Adrenal gland (tissue), 19 donors: ENCODE results near the gene ENOX1. TPM values are rescaled to one million over a fixed set of nuclear protein-coding genes. Genes with fewer than 3 reads are reported as not detected.
"Not testable (repeated sequence)": the region's sequence is repeated elsewhere in the genome, so short reads cannot be mapped to it uniquely, and the experiment has no call there.

Experiments used
- DNase-seq, 7 donors: peaks; one replicate each; pipeline ENCODE4 v3.0.0-alpha.2; 2019 to 2020
- H3K27ac ChIP-seq, 5 donors: fragments of 200-600 bp; sonication (generic) in 4 of 5; 1 replicate in 3 of 5; 2 replicates in 2 of 5; pipeline versions ENCODE4 v1.5.1 to v1.8.0; 2016 to 2020; ENCODE audit warnings: mild to moderate bottlenecking in 1 of 5
- H3K27me3 ChIP-seq: fragments of 200-600 bp; 2 replicates; pipeline ENCODE4 v1.8.0; 2021
- H3K36me3 ChIP-seq, 2 donors: fragments of 200-600 bp; replicated peaks in 1 of 2; 1 replicate in 1 of 2; 2 replicates in 1 of 2; pipeline versions ENCODE4 v1.5.1 to v1.8.0; 2018 to 2022
- H3K4me1 ChIP-seq, 2 donors: fragments of 200-600 bp; replicated peaks in 1 of 2; 1 replicate in 1 of 2; 2 replicates in 1 of 2; pipeline versions ENCODE4 v1.5.1 to v1.8.0; 2018 to 2021
- H3K4me3 ChIP-seq, 4 donors: fragments of 200-600 bp; sonication (generic) in 3 of 4; one replicate each; pipeline ENCODE4 v1.5.1; 2016 to 2018
- H3K9me3 ChIP-seq, 3 donors: fragments of 200-600 bp; sonication (generic) in 1 of 3; replicated peaks in 1 of 3; 1 replicate in 2 of 3; 2 replicates in 1 of 3; pipeline versions ENCODE4 v1.5.1 to v1.8.0; 2016 to 2021
- POLR2A ChIP-seq, 2 donors: fragments of 450-650 bp; IDR thresholded peaks; one replicate each; pipeline ENCODE4 v1.6.1; 2017; ENCODE audit warnings: antibody characterized with exemption in 2 of 2, mild to moderate bottlenecking in 2 of 2, moderate library complexity in 1 of 2
- WGBS, 4 donors: extraction: QIAGEN DNeasy Blood & Tissue Kit in 2 of 4; methylation state at CpG; one replicate each; pipeline versions ENCODE4 v1.1.5 to v1.1.7; 2013 to 2017; 5-methylcytosine and 5-hydroxymethylcytosine counted together
- intact Hi-C, 2 donors: fragments of 100-400 bp; cut with DNase I; formaldehyde crosslinking; loops; one replicate each; pipeline versions ENCODE4 v1.14.1 to v1.15.0; 2022 to 2023
- long read RNA-seq, 10 donors: library from polyadenylated mRNA in 3 of 10; unstranded in 2 of 10; stranded (forward) in 1 of 10; transcript quantifications; one replicate each; pipeline ENCODE4 v2.0.0 and lab custom pipeline, GENCODE V29; 2021 to 2026
- polyA plus RNA-seq, 3 donors: library from polyadenylated mRNA; stranded (reverse); fragments of 200-250 nt in 2 of 3; fragments of 350-450 nt in 1 of 3; fragmentation: Illumina TruSeq in 1 of 3; extraction: RNeasy Lipid Tissue Mini Kit (QIAGEN cat#74804) in 1 of 3; gene quantifications; one replicate each; pipeline ENCODE4 v1.2.3, GENCODE V29; 2013 to 2014
- total RNA-seq, 9 donors: library from RNA; depleted of rRNA in 4 of 9; stranded (reverse); fragments of >200 nt in 4 of 9; fragments of 120-200 nt in 1 of 9; fragmentation: NEBNext Ultra II Directional in 1 of 9; extraction: Animal tissue kit (Norgen Biotek cat#: 25700) in 1 of 9; gene quantifications; one replicate each; pipeline versions ENCODE4 v1.1.0 to v1.2.4, GENCODE V29; 2013 to 2023
- TF ChIP-seq, protein P1 (sequence below), 6 experiments: fragments of 450-650 bp in 4 of 6; fragments of 200-600 bp in 2 of 6; sonication (generic) in 1 of 6; IDR thresholded peaks; 1 replicate in 5 of 6; 2 replicates in 1 of 6; pipeline versions ENCODE4 v1.5.1 to v1.8.0; 2016 to 2021; ENCODE audit warnings: antibody characterized with exemption in 6 of 6, mild to moderate bottlenecking in 2 of 6, moderate library complexity in 1 of 6
- donor health status: healthy with polysubstance abuse.
- donor health status: Bipolar disorder and iron deficiency.
- donor health status: DM: yes; HTN: yes; CAD: no.
- donor health status: DM: no; HTN: no; CAD: no.
- donor health status: DM: no; HTN: no; CAD: no.
- donor health status: DM: yes; HTN: yes; CAD: no.

ENOX1 gene
- total RNA-seq = 1 to 10 TPM in 7 of 9 donors, under 1 TPM in 2; 0.25 to 5.8 (median 1.8) TPM
- 1 to 10 TPM in 2 of 3 donors, under 1 TPM in 1; 0.81 to 1.6 (median 1.5) TPM for polyA plus RNA-seq
- long read RNA-seq, donor 1 = 0 reads
- long read RNA-seq, donor 2 = 0 reads
- long read RNA-seq, donor 3 = 0 reads
- long read RNA-seq, donor 4, partial matches to known transcripts = 0 of 1 reads
- long read RNA-seq, donor 4, other reads (novel, unspliced or antisense) = 1 of 1 reads
- long read RNA-seq, donor 5 = 0 reads
- long read RNA-seq, donor 6, partial matches to known transcripts = 0 of 2 reads
- long read RNA-seq, donor 6, other reads (novel, unspliced or antisense) = 2 of 2 reads
- long read RNA-seq, donor 7, partial matches to known transcripts = 33 of 33 reads
- long read RNA-seq, donor 7, other reads (novel, unspliced or antisense) = 0 of 33 reads
- long read RNA-seq, donor 8 = 0 reads
- long read RNA-seq, donor 9 = 0 reads
- long read RNA-seq, donor 10 = 0 reads

DNA sequence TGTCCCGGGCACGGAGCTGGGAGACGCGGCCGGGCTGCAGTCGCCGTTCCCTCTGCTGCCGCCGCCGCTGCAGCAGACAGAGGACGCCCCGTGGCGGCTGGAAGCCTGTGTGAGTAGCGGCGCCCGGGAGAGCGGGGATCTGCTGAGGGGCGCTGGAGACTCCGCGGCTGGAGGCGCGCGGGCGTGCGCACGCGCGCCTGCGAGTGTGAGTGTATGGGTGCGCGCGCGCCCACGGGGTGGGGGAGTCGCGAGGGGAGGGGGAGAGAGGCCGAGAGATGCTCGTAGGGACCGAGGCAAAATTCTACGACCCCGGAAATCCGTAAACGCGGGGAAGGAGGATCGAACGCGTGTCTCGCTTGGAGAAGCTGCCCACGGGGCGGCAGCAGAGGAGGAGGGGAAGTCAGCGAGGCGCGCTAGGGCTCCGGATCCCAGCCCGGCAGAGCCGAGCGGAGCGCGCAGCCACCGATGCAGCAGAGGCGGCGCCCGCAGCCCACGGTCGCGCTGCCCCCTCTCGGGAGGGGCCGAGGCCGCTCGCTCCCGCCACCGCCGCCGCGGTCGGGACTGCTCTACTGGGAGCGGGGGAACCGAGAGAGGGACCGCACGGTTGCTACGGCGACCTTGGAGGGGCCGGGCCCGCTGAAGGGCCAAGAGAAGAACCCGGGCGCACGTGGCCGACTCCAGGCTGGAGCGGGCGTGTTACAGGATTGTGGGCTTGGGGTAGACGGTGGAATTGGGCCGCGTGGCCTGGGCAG, at the start of gene ENOX1:
ENOX1 (minus strand) TSS at position 207 of the 752 bp plus-strand sequence.
- peak; percentile 32 to 73 (median 46) for DNase-seq
- Histone ChIP-seq H3K4me3 (peak within 1 kb of the TSS in 3 of 4 donors; percentile 45 to 67 (median 61)), H3K4me1 (peaks cover 14 to 26% of the 10 kb centered on the region in 2 donors), H3K9me3 (no peaks in the 10 kb centered on the region), H3K27ac (peak within 1 kb of the TSS in 2 of 5 donors; percentile 53 to 58), H3K27me3 (peaks cover 6% of the 10 kb centered on the region), H3K36me3 (no peaks in the 10 kb centered on the region)
- intact Hi-C loops = no loop called here
- no peak for TF ChIP-seq POLR2A (IDR thresholded peaks at IDR 0.05)
- TF ChIP-seq, protein P1, sequence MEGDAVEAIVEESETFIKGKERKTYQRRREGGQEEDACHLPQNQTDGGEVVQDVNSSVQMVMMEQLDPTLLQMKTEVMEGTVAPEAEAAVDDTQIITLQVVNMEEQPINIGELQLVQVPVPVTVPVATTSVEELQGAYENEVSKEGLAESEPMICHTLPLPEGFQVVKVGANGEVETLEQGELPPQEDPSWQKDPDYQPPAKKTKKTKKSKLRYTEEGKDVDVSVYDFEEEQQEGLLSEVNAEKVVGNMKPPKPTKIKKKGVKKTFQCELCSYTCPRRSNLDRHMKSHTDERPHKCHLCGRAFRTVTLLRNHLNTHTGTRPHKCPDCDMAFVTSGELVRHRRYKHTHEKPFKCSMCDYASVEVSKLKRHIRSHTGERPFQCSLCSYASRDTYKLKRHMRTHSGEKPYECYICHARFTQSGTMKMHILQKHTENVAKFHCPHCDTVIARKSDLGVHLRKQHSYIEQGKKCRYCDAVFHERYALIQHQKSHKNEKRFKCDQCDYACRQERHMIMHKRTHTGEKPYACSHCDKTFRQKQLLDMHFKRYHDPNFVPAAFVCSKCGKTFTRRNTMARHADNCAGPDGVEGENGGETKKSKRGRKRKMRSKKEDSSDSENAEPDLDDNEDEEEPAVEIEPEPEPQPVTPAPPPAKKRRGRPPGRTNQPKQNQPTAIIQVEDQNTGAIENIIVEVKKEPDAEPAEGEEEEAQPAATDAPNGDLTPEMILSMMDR (IDR thresholded peaks at IDR 0.05) = peak in 1 of 6 experiments; percentile 8
- WGBS, 4 donors = 0 to 1% (median 0%) methylated on average over 5 to 93 of the region's 93 CpGs

DNA sequence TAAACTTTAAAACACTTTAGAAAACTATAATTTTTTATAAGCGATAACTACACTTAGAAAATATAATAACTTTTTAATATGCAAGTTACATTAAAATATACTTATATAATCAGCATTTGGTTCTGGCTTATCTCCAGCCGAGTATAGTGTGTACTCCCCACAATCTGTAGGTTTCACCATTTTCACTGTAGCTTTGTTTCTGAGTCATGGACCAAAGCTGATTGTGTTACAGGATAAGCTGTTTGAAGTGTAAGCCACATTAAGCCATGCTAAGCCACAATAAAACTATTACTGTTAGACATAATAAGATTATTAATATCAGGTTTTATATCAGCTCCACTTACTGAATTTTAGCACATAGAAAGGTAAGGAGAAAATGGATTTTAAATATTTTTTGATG, 48.9 kb upstream of the ENOX1 start:
- Histone ChIP-seq H3K4me3 (no peak overlapping the region), H3K36me3 (no peaks in the 10 kb centered on the region), H3K9me3 (no peaks in the 10 kb centered on the region), H3K27me3 (no peaks in the 10 kb centered on the region), H3K27ac (no peak overlapping the region), H3K4me1 (no peaks in the 10 kb centered on the region)
- DNase-seq = no peak
- intact Hi-C loops = no loop called here
- 87 to 94% (median 92%) methylated on average over 2 of the region's 2 CpGs for WGBS, 4 donors
- no peak for TF ChIP-seq POLR2A (IDR thresholded peaks at IDR 0.05)
- TF ChIP-seq, protein P1 (IDR thresholded peaks at IDR 0.05) = no peak

GRCh38 chr13:43831088-43831487, 44.3 kb upstream of the ENOX1 start:
- Histone ChIP-seq H3K4me1 (no peaks in the 10 kb centered on the region), H3K27ac (no peak overlapping the region), H3K9me3 (no peaks in the 10 kb centered on the region), H3K4me3 (no peak overlapping the region), H3K36me3 (no peaks in the 10 kb centered on the region), H3K27me3 (no peaks in the 10 kb centered on the region)
- no peak for TF ChIP-seq POLR2A (IDR thresholded peaks at IDR 0.05)
- TF ChIP-seq, protein P1 (IDR thresholded peaks at IDR 0.05) = no peak
- intact Hi-C loops = no loop called here
- 73 to 86% (median 76%) methylated on average over 2 of the region's 2 CpGs for WGBS, 4 donors
- no peak for DNase-seq

GRCh38 chr13:43830497-43830881, 43.7 kb upstream of the ENOX1 start:
- no peaks in the 10 kb centered on the region for H3K9me3 ChIP-seq
- intact Hi-C loops = no loop called here
- H3K27ac ChIP-seq = no peak overlapping the region
- TF ChIP-seq, protein P1 (IDR thresholded peaks at IDR 0.05) = no peak
- no peak for TF ChIP-seq POLR2A (IDR thresholded peaks at IDR 0.05)
- WGBS, 4 donors = 41 to 44% (median 42%) methylated on average over 5 of the region's 5 CpGs
- no peaks in the 10 kb centered on the region for H3K27me3 ChIP-seq
- H3K36me3 ChIP-seq = no peaks in the 10 kb centered on the region
- DNase-seq = no peak
- H3K4me1 ChIP-seq = no peaks in the 10 kb centered on the region
- no peak overlapping the region for H3K4me3 ChIP-seq

DNA sequence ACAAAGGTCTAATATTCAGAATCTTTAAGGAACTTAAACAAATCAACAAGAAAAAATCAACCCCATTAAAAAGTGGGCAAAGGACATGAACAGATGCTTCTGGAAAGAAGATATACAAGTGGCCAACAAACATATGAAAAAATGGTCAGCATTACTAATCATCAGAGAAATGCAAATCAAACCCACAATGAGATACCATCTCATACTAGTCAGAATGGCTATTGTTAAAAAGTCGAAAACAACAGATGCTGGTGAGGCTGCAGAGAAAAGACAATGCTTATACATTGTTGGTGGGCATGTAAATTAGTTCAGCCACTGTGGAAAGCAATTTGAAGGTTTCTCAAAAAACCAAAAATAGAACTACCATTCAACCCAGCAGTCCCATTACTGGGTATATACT, 37.9 kb upstream of the ENOX1 start:
- H3K27me3 ChIP-seq, H3K4me3 ChIP-seq, DNase-seq, H3K36me3 ChIP-seq, H3K9me3 ChIP-seq, intact Hi-C loops, H3K4me1 ChIP-seq, H3K27ac ChIP-seq: not testable (repeated sequence)
- WGBS, 4 donors = 95 to 100% (median 97%) methylated on average over 1 of the region's 1 CpG
